IMR-90 (cell line): Measurements from ENCODE around the gene BCL2L1.

Experiments
- NFE2L2 ChIP-seq: fragments of 150-350 bp; IDR thresholded peaks from 2 replicates; pipeline ENCODE4 v1.6.1; 2016; ENCODE audit warnings: low read depth, mild to moderate bottlenecking, low read length
- RAD21 ChIP-seq: IDR thresholded peaks from 2 replicates; pipeline ENCODE4 v1.6.1; 2012; ENCODE audit warnings: low read length, improper control_type of control experiment
- RCOR1 ChIP-seq: IDR thresholded peaks from 2 replicates; pipeline ENCODE4 v1.6.1; 2012; ENCODE audit warnings: mild to moderate bottlenecking, low read length, improper control_type of control experiment; ENCODE audit not compliant: insufficient replicate concordance
- TF ChIP-seq, protein P1 (sequence below): conservative IDR thresholded peaks from 2 replicates; pipeline ENCODE4 v1.5.1; 2012; ENCODE audit warnings: mild to moderate bottlenecking, low read depth, low read length, improper control_type of control experiment

DNA sequence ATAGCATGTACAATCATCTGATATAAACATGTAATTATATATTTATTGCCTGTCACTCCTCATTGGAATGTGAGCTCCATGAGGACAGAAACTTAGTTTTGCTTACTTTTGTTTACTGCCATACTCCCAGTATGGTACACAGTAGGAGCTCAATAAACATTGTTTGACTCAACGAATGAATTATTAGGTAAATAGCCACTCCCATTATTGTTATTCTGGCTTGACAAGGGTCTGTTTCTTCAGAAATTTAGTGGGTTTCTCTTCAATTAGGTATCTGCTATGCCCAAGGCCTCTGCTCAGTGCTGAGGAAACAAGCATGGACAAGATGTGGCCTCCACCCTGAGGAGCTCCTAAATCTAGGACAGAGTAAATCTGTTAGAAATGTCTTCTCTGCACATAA lies 6.3 kb downstream of the BCL2L1 start:
- TF ChIP-seq, protein P1, sequence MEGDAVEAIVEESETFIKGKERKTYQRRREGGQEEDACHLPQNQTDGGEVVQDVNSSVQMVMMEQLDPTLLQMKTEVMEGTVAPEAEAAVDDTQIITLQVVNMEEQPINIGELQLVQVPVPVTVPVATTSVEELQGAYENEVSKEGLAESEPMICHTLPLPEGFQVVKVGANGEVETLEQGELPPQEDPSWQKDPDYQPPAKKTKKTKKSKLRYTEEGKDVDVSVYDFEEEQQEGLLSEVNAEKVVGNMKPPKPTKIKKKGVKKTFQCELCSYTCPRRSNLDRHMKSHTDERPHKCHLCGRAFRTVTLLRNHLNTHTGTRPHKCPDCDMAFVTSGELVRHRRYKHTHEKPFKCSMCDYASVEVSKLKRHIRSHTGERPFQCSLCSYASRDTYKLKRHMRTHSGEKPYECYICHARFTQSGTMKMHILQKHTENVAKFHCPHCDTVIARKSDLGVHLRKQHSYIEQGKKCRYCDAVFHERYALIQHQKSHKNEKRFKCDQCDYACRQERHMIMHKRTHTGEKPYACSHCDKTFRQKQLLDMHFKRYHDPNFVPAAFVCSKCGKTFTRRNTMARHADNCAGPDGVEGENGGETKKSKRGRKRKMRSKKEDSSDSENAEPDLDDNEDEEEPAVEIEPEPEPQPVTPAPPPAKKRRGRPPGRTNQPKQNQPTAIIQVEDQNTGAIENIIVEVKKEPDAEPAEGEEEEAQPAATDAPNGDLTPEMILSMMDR = no peak
- TF ChIP-seq NFE2L2 (no peak), RCOR1 (no peak), RAD21 (no peak)
